OCI-LY7 (cell line): ENCODE results near the gene PTGIR. TPM values are rescaled to one million over a fixed set of nuclear protein-coding genes. Genes with fewer than 3 reads are reported as not detected.

Source experiments
- BruUV-seq: library from RNA; stranded (reverse); fragments of 400-500 nt; replicated peaks from 2 replicates; lab custom pipeline; 2021; lab: Mats Ljungman, UMichigan
- CTCF ChIA-PET: fragments of 300-600 bp; sonication (Branson Sonifier 250); formaldehyde crosslinking; loops from one replicate; lab custom pipeline; 2022; ENCODE audit warnings: antibody characterized with exemption; ENCODE audit not compliant: unreplicated experiment; lab: Charles Lee
- POLR2A ChIA-PET: fragments of 300-600 bp; sonication (Branson Sonifier 250); formaldehyde crosslinking; loops from one replicate; lab custom pipeline; 2022; ENCODE audit warnings: antibody characterized with exemption; lab: Charles Lee
- DNase-seq: peaks from one replicate; pipeline ENCODE4 v3.0.0-alpha.2; 2015; ENCODE audit warnings: low spot score
- H2AFZ ChIP-seq: fragments of 200-600 bp; sonication (generic), shearing (Covaris generic); 2 replicates; pipeline ENCODE4 v1.6.1; 2014; ENCODE audit warnings: mild to moderate bottlenecking, antibody characterized with exemption, low read length, moderate library complexity
- H3K27ac ChIP-seq: fragments of 200-600 bp; sonication (generic); 2 replicates; pipeline ENCODE4 v1.5.1; 2014; ENCODE audit warnings: mixed run types, low read depth, mild to moderate bottlenecking, moderate library complexity, low read length, inconsistent platforms; ENCODE audit not compliant: poor library complexity, severe bottlenecking
- H3K36me3 ChIP-seq: fragments of 200-600 bp; sonication (generic); 2 replicates; pipeline ENCODE4 v1.6.1; 2014; ENCODE audit warnings: mild to moderate bottlenecking, antibody characterized with exemption, low read length, moderate library complexity, mixed read lengths; ENCODE audit not compliant: insufficient read depth
- H3K4me1 ChIP-seq: fragments of 200-600 bp; sonication (generic); 2 replicates; pipeline ENCODE4 v1.5.1; 2014; ENCODE audit warnings: mild to moderate bottlenecking, low read length; ENCODE audit not compliant: insufficient read depth, poor library complexity, severe bottlenecking
- H3K4me2 ChIP-seq: fragments of 200-600 bp; sonication (generic); 2 replicates; pipeline ENCODE4 v1.6.1; 2014; ENCODE audit warnings: mild to moderate bottlenecking, low read length
- H3K4me3 ChIP-seq: fragments of 200-600 bp; sonication (generic); 2 replicates; pipeline ENCODE4 v1.5.1; 2014; ENCODE audit warnings: mild to moderate bottlenecking, low read depth, low read length; ENCODE audit not compliant: poor library complexity, severe bottlenecking
- H3K79me2 ChIP-seq: fragments of 200-600 bp; sonication (generic); 2 replicates; pipeline ENCODE4 v1.6.1; 2016; ENCODE audit warnings: low read depth, mild to moderate bottlenecking, low read length, moderate library complexity, mixed read lengths; ENCODE audit not compliant: insufficient read depth
- H3K9me2 ChIP-seq: fragments of 200-600 bp; sonication (generic); 2 replicates; pipeline ENCODE4 v1.6.1; 2016; ENCODE audit warnings: mild to moderate bottlenecking, low read length, mixed read lengths; ENCODE audit not compliant: insufficient read depth
- H3K9me3 ChIP-seq: fragments of 200-600 bp; sonication (generic); 2 replicates; pipeline ENCODE4 v1.6.1; 2014; ENCODE audit warnings: mild to moderate bottlenecking, mixed run types, low read length, mixed read lengths
- H4K20me1 ChIP-seq: fragments of 200-600 bp; sonication (generic); 2 replicates; pipeline ENCODE4 v1.6.1; 2014; ENCODE audit warnings: mild to moderate bottlenecking, antibody characterized with exemption, low read length, moderate library complexity, mixed read lengths; ENCODE audit not compliant: insufficient read depth
- EZH2phosphoT487 ChIP-seq: fragments of 200-600 bp; sonication (generic); IDR thresholded peaks from 2 replicates; pipeline ENCODE4 v1.6.1; 2018; ENCODE audit warnings: low read depth, borderline replicate concordance, mild to moderate bottlenecking, mixed run types, antibody characterized with exemption, low read length, moderate library complexity, mixed read lengths
- intact Hi-C: fragments of 100-400 bp; cut with micrococcal nuclease; formaldehyde crosslinking; loops from one replicate; pipeline ENCODE4 v1.10.0; 2022; ENCODE audit not compliant: unreplicated experiment
- total RNA-seq, 2 experiments: library from RNA; depleted of rRNA in 1 of 2; stranded (reverse); fragments of >200 nt in 1 of 2; shearing (Covaris generic) in 1 of 2; gene quantifications; 2 replicates each; pipeline ENCODE4 v1.2.3, GENCODE V29; 2014 to 2022
- TF ChIP-seq, protein P1 (sequence below): fragments of 200-600 bp; sonication (generic); conservative IDR thresholded peaks from 2 replicates; pipeline ENCODE4 v1.5.1; 2014; ENCODE audit warnings: mild to moderate bottlenecking, antibody characterized with exemption, low read length, moderate library complexity, mixed read lengths

Gene PTGIR
- total RNA-seq, 2 experiments from 2014 or later, result 0.25 TPM; not detected in 1

DNA sequence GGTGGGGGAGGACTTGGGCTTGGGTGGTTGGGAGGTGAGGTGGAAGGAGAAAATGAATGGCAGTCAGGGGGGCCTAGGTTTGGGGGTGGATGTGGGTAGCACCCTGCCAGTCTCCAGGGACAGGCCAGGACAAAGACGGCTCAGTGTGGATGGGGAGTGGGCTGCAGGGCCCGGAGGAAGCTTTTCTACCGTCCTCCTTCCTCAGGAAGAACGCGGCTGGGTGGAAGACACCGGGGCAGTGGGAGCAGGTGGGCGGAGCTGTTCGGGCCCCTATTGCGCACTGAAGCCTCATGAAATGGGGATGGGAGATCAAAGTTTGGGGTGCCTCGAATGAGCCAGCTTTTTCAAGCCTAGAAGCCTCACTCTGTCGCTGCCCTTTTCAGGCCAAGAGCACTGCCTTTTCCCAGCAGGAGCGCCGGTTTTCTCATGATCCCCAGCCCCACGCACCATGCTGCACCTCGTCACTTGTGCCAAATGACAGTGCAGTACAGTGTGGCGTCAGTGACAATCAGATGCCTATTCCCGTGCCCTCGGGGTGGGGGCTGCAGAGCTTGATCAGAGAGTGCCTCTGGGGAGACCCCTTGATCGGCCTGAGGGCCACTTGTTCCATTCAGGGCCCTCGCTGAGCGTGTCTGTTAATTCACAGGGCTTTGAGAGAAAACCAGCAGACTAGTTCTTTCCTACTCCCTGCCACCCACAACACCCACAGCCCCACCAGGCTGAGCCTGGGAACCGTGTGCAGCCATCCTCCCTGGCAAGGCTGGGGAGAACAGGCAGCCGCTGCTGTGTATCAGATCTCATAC, 22.3 kb downstream of the PTGIR start:
- peaks cover 25% of the 10 kb centered on the region for H3K36me3 ChIP-seq
- no peak for TF ChIP-seq EZH2phosphoT487
- TF ChIP-seq, protein P1, sequence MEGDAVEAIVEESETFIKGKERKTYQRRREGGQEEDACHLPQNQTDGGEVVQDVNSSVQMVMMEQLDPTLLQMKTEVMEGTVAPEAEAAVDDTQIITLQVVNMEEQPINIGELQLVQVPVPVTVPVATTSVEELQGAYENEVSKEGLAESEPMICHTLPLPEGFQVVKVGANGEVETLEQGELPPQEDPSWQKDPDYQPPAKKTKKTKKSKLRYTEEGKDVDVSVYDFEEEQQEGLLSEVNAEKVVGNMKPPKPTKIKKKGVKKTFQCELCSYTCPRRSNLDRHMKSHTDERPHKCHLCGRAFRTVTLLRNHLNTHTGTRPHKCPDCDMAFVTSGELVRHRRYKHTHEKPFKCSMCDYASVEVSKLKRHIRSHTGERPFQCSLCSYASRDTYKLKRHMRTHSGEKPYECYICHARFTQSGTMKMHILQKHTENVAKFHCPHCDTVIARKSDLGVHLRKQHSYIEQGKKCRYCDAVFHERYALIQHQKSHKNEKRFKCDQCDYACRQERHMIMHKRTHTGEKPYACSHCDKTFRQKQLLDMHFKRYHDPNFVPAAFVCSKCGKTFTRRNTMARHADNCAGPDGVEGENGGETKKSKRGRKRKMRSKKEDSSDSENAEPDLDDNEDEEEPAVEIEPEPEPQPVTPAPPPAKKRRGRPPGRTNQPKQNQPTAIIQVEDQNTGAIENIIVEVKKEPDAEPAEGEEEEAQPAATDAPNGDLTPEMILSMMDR, result no peak
- peak overlapping the region; percentile 80 for H3K27ac ChIP-seq
- intact Hi-C loops, result no loop called here
- ChIA-PET POLR2A (interaction anchor here (2.9 kb wide), 1 partner anchor 10 kb away, joined by 16 read pairs; no protein-coding TSS in a partner anchor), CTCF (interaction anchor here (1.1 kb wide), 1 partner anchor 9 kb away, joined by 4 read pairs; no protein-coding TSS in a partner anchor)
- H3K4me3 ChIP-seq, result peak overlapping the region; percentile 96
- H2AFZ ChIP-seq, result no peak overlapping the region
- DNase-seq, result no peak
- H3K9me2 ChIP-seq, result no peaks in the 10 kb centered on the region
- H3K9me3 ChIP-seq, result peaks cover 24% of the 10 kb centered on the region
- peaks cover 31% of the 10 kb centered on the region for H3K4me1 ChIP-seq
- H4K20me1 ChIP-seq, result peaks cover 17% of the 10 kb centered on the region
- no TSS peak for BruUV-seq
- H3K79me2 ChIP-seq, result peaks cover 40% of the 10 kb centered on the region
- H3K4me2 ChIP-seq, result peak overlapping the region; percentile 84

DNA sequence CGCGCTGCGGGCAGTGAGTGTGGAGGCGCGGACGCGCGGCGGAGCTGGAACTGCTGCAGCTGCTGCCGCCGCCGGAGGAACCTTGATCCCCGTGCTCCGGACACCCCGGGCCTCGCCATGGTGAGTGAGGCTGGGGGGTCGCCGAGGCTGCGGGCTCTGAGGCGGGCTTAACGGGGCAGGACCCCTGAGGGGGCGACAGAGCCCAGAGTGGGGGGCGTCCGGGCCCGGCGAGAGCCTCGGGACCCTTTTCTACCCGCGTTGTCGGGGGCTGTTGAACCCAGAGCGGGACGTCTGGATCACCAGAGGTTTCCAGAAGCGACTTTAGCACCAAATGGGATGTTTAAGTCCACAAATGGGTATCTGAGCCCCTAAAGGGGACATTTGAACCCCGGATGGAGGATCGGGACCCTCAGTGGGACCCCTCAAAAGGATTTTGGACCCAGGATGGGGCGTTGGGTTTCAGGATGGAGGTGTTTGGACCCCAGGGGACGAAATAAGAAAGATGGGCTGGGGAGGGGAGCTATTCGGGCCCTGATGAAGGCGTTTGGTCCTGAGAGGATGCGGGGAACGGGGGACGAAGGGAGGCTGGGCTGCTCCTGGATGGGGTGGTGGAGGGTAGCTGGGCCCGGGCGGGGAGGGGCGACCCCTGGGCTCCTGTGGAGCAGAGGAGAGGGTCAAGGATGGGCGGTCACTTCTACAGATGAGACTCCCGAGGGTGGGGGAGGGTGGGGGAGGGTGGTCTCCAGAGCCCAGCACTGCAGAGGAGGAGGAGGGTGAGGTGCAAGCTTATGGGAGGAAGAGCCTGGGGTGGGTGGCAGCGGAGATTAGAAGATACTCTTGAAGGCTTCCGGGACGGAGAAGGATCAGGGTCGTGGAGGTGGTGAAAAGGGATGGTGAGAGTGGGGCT, 23.3 kb downstream of the PTGIR start, which contains the start of gene CALM3:
TSS of gene CALM3 (plus strand) at position 13 of the 907 bp plus-strand sequence. CDS start at position 118, 105 bp downstream.
- Histone ChIP-seq H3K27ac (peak within 1 kb of the TSS; percentile 80), H3K4me2 (peak within 1 kb of the TSS; percentile 84), H3K9me2 (no peaks in the 10 kb centered on the region), H2AFZ (peak within 1 kb of the TSS; percentile 74), H3K79me2 (peaks cover 40% of the 10 kb centered on the region), H3K4me1 (peaks cover 31% of the 10 kb centered on the region), H3K4me3 (peak within 1 kb of the TSS; percentile 96), H3K36me3 (peaks cover 15% of the 10 kb centered on the region), H3K9me3 (peaks cover 24% of the 10 kb centered on the region), H4K20me1 (peaks cover 17% of the 10 kb centered on the region)
- BruUV-seq, result no TSS peak
- intact Hi-C loops, result no loop called here
- ChIA-PET POLR2A (interaction anchor here (0.6 to 2.9 kb wide), 2 partner anchors 11 to 117 kb away, joined by 5 to 16 read pairs; no protein-coding TSS in a partner anchor), CTCF (interaction anchor here (1.1 kb wide), 1 partner anchor 10 kb away, joined by 4 read pairs; no protein-coding TSS in a partner anchor)
- DNase-seq, result peak; percentile 51
- TF ChIP-seq, protein P1, result no peak
- TF ChIP-seq EZH2phosphoT487, result no peak
